ENCODE data around the gene SETDB2. TPM values are rescaled to one million over a fixed set of nuclear protein-coding genes. Genes with fewer than 3 reads are reported as not detected.

SETDB2 gene
- total RNA-seq, 1 experiment from 2014 or later: 5.2 TPM

- ChIA-PET RAD21 (ENCODE audit: low non-redundant PET in 1 of 2, low total read pairs in 2 of 2, uncharacterized antibody in 2 of 2, unreplicated experiment in 2 of 2) (no interaction called here), POLR2A (interaction anchor here (0.8 to 1.1 kb wide), 2 partner anchors 9 to 17 kb away, joined by 3 to 4 read pairs; no protein-coding TSS in a partner anchor), CTCF (interaction anchor here (1.2 to 1.5 kb wide), 2 partner anchors 8 to 15 kb away, joined by 3 to 5 read pairs; partner anchors contain the start of gene CAB39L)
- H3K4me1 ChIP-seq (ENCODE audit: control insufficient read depth in 1 of 2, insufficient read depth in 2 of 2, low read length in 2 of 2): no peaks in the 10 kb centered on the region
- DNase-seq (ENCODE audit: low read depth, low spot score): no peak
- no peaks in the 10 kb centered on the region for H4K20me1 ChIP-seq (ENCODE audit: insufficient read depth)
- no peak overlapping the region for H3K4me2 ChIP-seq (ENCODE audit: low read length)
- no peaks in the 10 kb centered on the region for H3K9me2 ChIP-seq (ENCODE audit: insufficient read depth)
- no peak overlapping the region for H3K27ac ChIP-seq (ENCODE audit: low read depth, low read length)
- BruUV-seq (replicated peaks): no TSS peak
- TF ChIP-seq POLR2AphosphoS5 (IDR thresholded peaks at IDR 0.05; ENCODE audit: low read depth, low read length) (no peak), ZFX (IDR thresholded peaks at IDR 0.05) (no peak), CEBPB (IDR thresholded peaks at IDR 0.05; ENCODE audit: low read depth) (no peak), ATF3 (IDR thresholded peaks at IDR 0.05) (no peak), ZBTB33 (IDR thresholded peaks at IDR 0.05; ENCODE audit: extremely low read depth, insufficient replicate concordance, low read length) (no peak), TCF7L2 (IDR thresholded peaks at IDR 0.05; ENCODE audit: borderline replicate concordance, extremely low read depth, insufficient read depth, insufficient read length) (no peak), ELF1 (IDR thresholded peaks at IDR 0.05; ENCODE audit: borderline replicate concordance, low read depth) (no peak), EZH2phosphoT487 (IDR thresholded peaks at IDR 0.05; ENCODE audit: borderline replicate concordance) (no peak), SIN3A (IDR thresholded peaks at IDR 0.05; ENCODE audit: low read depth) (no peak), JUND (IDR thresholded peaks at IDR 0.05) (no peak)
- H3K9me3 ChIP-seq (ENCODE audit: control insufficient read depth in 1 of 2, insufficient read depth in 1 of 2, low read depth in 1 of 2, low read length in 2 of 2): no peaks in the 10 kb centered on the region
- H3K79me2 ChIP-seq (ENCODE audit: insufficient read depth, low read length): no peaks in the 10 kb centered on the region
- H2AFZ ChIP-seq (ENCODE audit: low read depth, low read length, poor library complexity, severe bottlenecking): no peak overlapping the region
- intact Hi-C loops (cut with micrococcal nuclease): no loop called here
- H3K4me3 ChIP-seq (replicated peaks in 1 of 2; ENCODE audit: low read depth in 1 of 2, low read length in 2 of 2): no peak overlapping the region
- no peaks in the 10 kb centered on the region for H3K27me3 ChIP-seq (ENCODE audit: insufficient read depth, low read length)
- no peak overlapping the region for H3K9ac ChIP-seq (ENCODE audit: low read length)
- no peak for ATAC-seq
- no peaks in the 10 kb centered on the region for H3K36me3 ChIP-seq (ENCODE audit: control insufficient read depth in 1 of 2, insufficient read depth in 2 of 2, low read length in 2 of 2)
Observed at GRCh38 chr13:49428041-49428763, 15.9 kb upstream of the SETDB2 start.
